Putamen (tissue), 1 donor: Measurements from ENCODE around the gene SNX10.

Experiments used
- DNase-seq: peaks from one replicate; pipeline ENCODE4 v3.0.0-alpha.2; 2016; ENCODE audit warnings: low spot score

SNX10 gene

GRCh38 chr7:26337232-26337865 lies 45.7 kb downstream of the SNX10 start:
- no peak for DNase-seq

DNA sequence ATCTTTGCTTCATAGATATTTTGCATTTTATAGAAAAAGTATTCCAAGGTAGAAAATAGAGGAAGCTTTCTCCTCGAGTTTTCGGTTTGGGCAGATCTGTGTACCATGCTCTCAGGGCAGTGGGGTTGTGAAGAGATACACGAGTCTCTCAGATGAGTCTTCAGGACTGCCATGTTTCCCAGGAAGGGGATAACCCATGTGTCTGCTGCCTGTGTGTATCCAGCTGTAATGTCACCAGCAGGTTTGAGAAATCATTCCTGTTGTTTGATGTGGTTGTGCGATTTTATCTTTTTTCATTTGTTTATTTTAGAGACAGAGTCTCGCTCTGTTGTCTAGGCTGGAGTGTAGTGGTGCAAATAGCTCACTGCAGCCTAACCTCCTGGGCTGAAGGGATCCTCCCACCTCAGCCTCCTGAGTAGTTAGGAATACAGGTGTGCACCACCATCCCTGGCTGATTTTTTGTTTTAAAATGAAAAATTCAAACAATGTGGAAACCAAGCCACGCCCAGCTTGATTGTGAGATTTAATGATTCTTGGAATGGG lies 48.9 kb downstream of the SNX10 start:
- DNase-seq: no peak

DNA sequence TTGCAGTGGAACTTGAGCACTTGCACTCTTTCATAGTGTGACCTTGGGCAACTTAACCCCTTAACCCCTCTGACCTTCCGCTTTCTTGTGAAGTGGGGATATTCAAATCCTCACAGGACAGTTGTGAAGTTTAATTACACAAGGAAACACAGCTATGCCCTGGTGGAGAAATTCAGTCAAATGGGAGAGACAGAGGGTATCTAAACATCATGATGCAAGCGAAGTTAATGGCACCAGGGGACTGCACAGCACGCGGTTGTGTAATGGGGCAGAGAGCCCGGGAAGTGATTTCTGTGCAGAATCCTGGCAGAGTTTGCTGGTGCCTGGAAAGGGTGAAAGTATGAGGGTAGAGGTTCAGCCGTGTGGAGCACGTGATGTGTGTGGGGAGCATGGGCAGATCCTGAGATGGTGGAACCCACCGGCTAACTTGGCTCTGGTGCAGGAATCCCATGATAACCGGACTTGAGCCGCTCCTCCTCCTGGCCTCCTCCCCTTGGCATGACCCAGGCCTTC lies 51.7 kb downstream of the SNX10 start:
- DNase-seq: no peak

GRCh38 chr7:26343837-26344236 lies 52.2 kb downstream of the SNX10 start:
- DNase-seq: no peak

DNA sequence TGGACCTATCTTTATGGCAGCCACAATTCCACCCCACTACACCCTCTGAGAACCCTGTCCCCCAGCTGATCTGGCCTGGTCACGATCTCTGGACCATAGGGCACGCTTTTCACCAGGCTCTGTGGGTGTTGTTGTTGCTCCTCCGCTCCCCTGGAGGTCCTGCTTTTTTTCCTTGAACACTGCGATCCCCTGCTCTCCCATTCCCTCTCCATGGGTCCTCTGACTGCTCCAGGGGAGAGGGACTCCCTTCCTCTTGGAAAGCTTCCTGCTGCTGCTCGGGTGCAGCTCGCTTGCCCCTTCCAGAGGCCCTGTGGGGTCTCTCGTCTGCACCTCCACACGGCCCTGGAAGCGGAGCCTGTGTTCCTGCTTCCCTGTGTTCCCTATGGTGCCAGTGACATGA lies 53.5 kb downstream of the SNX10 start:
- DNase-seq: no peak

GRCh38 chr7:26345837-26346236 lies 54.2 kb downstream of the SNX10 start:
- no peak for DNase-seq

DNA sequence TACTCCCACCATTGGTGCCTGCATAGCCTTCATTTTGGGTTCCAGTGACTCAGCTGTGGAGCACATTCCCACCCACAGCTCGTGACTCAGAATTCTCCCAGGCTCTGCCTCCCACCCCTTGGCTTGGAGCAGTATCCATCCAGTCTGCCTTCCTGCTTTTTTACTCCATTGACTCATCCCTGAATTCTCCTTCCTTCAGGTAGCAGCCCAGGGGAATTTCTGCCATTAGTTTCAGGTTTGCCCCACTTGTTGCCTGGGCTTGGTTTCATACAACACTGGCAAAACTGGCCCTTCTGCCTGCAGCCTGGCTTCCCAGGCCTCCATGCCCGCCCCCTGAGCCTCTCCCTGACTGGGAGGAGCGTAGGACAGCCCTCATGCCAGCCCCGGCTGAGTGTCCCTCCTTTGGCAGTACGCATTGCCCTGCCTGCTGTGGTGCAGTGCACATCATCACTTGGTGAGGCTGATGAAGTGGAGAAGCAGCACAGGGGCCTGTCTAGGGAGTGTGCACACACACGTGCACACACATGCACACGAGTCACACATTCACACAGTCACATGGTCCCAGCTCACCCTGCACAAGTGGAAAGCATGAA lies 55.0 kb downstream of the SNX10 start:
- peak; percentile 75 for DNase-seq

DNA sequence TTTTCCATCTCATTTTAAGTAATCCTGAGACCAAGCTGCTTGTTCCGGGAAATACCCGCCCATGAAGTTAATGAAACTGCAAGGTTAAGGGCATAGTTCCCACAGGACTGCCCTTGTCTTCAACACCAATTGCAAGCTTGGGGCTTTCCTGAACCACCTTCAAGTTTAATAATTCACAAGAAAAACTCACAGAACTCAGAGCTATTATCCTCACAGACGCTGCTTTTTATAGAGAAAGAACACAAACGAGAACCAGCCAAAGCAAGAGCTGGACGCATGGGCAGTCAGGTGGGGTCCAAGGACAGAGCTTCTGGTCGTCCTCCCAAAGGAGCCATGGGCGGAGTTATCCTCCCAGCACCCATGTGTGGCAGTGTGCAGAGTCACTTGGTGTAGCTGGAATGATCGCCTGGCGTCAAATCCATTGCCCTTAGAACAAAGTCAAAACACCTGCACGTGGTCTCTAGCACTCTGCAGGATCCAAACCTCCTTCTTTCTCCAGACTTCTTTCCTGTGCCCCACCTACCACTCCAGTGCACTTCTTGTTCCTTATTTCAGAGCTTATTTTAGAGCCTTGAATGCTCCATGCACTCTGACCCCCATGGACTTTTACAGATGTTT lies 56.7 kb downstream of the SNX10 start:
- DNase-seq: no peak

- no peak for DNase-seq
These were observed 57.6 kb downstream of the SNX10 start for GRCh38 chr7:26349005-26349915.

DNA sequence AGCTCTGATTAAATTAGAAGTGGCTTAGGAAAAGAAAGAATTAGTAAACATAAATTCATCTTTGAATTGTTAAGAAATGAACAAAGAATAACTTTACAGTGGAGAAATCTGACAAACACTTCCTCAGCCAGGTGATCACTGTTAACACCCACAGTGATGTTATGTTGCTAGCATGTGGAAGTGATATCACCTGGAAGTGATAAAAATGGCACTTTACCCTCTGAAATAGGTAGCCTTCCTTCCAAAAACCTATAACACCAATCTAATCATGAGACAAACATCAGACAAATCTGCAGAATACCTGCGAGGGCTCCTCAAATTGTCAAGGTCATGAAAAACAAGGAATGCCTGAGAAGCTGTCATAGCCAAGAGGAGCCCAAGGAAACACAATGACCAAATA lies 59.5 kb downstream of the SNX10 start:
- no peak for DNase-seq

GRCh38 chr7:26356229-26356628 lies 64.6 kb downstream of the SNX10 start:
- DNase-seq: no peak

GRCh38 chr7:26356929-26357798 lies 65.5 kb downstream of the SNX10 start:
- no peak for DNase-seq

DNA sequence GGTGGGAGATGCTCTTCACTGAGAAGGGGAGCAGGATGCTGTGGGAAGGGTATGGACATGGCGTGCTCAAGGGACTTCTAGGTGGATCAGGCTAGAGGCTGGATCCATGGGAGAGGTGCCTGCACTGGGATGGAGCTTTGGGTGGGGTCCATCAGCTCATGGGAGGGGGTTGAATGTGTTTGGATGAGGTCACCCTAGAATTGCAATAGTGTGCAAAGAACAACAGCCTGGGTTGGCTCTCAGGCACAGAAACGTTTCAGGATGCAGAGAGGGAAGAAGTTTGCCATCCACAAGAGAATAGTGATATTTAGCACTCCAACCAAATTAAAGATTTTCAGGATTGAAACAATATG lies 66.1 kb downstream of the SNX10 start:
- no peak for DNase-seq

- DNase-seq: no peak
These were observed 69.0 kb downstream of the SNX10 start for GRCh38 chr7:26360650-26361049.

GRCh38 chr7:26361637-26362036 lies 70.0 kb downstream of the SNX10 start:
- no peak for DNase-seq

DNA sequence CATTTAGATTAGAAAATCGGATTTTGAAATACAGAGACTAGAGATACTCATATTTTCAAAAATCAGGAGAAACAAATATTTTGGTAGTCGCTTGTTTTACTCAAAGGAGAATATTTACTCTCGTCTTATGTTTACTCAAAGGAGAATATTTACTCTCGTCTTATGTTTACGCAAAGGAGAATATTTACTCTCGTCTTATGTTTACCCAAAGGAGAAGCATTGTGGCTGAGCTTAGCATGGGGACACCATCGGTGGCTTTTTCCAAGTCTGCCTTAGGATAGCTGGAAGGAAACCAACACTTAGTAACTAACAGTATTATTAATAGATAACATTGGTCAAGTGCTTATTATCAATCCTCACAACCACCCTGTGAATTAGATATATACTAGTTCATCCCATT lies 71.8 kb downstream of the SNX10 start:
- DNase-seq: no peak

DNA sequence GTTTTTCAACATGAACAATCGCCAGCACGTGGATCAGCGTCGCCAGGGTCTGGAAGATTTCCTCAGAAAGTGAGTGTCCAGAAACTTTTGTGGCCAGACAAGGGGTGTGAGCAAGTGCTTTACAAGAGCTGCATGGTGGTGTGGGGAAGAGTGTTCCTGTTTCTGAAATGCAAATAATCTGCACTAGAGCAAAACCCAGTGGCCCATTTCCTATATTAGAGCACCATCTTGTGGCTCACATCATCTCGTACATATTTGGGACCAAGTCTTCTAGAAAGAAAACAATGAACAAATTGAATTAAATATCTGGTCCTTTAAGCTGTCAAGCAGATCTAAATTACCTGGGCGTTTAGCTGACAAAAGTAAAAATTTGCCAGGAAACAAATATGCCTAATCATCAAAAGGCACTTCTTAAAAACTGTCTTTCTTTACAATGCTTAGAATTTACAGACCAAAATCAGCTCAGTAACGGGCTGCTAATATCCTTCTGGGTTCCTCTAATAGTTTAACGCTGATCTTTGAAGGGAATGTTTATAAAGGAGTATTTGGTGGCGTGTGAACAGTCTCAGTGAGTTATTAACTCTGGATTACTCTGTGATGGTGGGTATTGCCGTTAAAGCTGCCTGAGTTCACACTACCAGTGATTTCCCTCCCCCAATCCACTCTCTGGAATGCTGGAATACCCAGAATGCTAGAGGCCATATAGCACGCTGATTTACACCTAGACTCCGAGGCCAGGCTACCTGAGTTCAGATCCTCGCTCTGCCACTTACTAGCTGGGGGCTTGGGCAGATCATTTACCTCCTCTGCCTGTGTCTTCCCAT lies 73.6 kb downstream of the SNX10 start:
- DNase-seq: peak; percentile 80

- DNase-seq: no peak
These were observed 74.2 kb downstream of the SNX10 start for GRCh38 chr7:26365901-26366275.

DNA sequence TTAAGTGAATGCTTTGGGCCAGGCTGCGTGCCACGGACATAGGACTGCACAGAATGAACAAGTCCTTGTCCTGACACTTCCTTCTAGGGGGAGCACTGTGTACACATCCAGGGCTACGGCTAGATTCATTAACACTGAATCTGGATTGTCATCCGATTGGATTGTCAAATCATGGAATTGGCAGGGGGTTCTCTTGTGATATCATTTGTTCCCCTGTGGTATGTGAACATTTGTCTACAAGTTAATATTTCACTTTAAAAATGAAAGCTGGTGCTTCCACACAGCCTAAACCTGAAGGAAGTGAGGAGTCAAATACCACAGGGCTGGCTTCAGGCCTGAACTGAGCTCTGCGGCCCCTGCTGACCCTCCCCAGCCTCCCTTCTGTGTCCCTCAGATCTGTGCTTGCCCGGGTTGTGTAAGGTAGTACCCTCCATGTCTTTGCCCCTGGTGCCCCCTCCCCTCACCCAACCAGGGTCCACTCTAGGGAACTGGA lies 75.6 kb downstream of the SNX10 start:
- no peak for DNase-seq

DNA sequence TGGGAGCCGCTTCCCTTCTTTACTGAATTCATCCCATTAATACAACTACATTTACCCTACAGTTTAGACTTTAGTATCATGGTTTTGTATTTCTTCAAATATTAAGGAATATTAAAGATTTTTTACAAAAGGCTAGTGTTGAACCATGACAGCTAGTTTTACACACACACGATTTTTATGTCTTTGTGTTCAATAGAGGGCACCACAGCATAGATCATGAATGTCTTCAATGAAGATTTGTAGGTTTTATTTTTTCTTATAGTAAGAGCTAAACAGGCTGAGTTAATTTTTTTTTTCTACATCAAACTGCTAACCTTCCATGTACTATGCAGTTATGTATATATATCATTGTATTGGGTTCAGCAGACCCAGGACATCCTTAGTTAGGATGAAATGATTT lies 76.9 kb downstream of the SNX10 start:
- DNase-seq: no peak
